C4-2B (cell line): ENCODE data around the gene SETD2.
"Not testable (repeated sequence)": the region's sequence is repeated elsewhere in the genome, so short reads cannot be mapped to it uniquely, and the experiment has no call there.

Experiments
- H3K27ac ChIP-seq: fragments of 450-650 bp; 2 replicates; pipeline ENCODE4 v1.5.1; 2017
- CTCF ChIP-seq: fragments of 450-650 bp; conservative IDR thresholded peaks from 2 replicates; pipeline ENCODE4 v1.5.1; 2017; ENCODE audit warnings: mild to moderate bottlenecking
- ZFX ChIP-seq: fragments of 450-650 bp; IDR thresholded peaks from 2 replicates; pipeline ENCODE4 v1.6.1; 2017

SETD2 gene

GRCh38 chr3:47070770-47071169, 93.1 kb downstream of the SETD2 start:
- TF ChIP-seq CTCF (no peak), ZFX (no peak)
- H3K27ac ChIP-seq = no peak overlapping the region

- H3K27ac ChIP-seq = not testable (repeated sequence)
Observed at GRCh38 chr3:47066259-47066658, 97.7 kb downstream of the SETD2 start.

- TF ChIP-seq CTCF = no peak
- TF ChIP-seq ZFX = no peak
Observed at GRCh38 chr3:47065681-47066080, 98.2 kb downstream of the SETD2 start.

GRCh38 chr3:47065058-47065457, 98.9 kb downstream of the SETD2 start:
- H3K27ac ChIP-seq = no peak overlapping the region
- no peak for TF ChIP-seq ZFX
- TF ChIP-seq CTCF = no peak

More at GRCh38 chr3:47065681-47066080, 98.2 kb downstream of the SETD2 start:
- no peak overlapping the region for H3K27ac ChIP-seq

GRCh38 chr3:47057212-47057671, 106.7 kb downstream of the SETD2 start:
- TF ChIP-seq ZFX = no peak
- no peak for TF ChIP-seq CTCF
- no peak overlapping the region for H3K27ac ChIP-seq

- H3K27ac ChIP-seq = no peak overlapping the region
- TF ChIP-seq CTCF (no peak), ZFX (no peak)
Observed at GRCh38 chr3:47056705-47057104, 107.2 kb downstream of the SETD2 start.

- TF ChIP-seq CTCF = no peak
- no peak for TF ChIP-seq ZFX
- H3K27ac ChIP-seq = no peak overlapping the region
Observed at GRCh38 chr3:47054412-47054811, 109.5 kb downstream of the SETD2 start.

GRCh38 chr3:47047673-47048072, 116.2 kb downstream of the SETD2 start:
- no peak for TF ChIP-seq ZFX
- TF ChIP-seq CTCF = no peak

More at GRCh38 chr3:47047673-47048072, 116.2 kb downstream of the SETD2 start:
- H3K27ac ChIP-seq = no peak overlapping the region
